ENCODE data around the gene RPL37A.

RPL37A gene

DNA sequence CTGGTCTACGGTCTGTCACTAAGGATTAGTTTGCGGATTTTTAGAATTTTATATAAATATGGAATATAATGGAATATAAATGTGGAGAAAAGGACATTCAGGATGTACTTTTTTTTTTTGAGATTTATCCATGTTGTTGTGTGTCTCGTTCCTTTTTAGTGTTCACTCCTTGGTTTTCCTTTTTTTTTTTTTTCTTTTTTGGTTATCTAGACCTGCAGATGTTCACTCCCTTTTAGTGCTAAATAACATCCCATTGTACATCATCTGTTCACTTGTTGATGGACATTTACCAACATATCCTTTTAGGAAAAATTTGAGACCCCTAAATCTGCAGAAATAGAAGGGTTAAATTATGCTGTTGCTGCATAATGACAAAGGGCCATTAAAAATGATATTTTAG, 25.5 kb upstream of the RPL37A start:
- Histone ChIP-seq H3F3A (ENCODE audit: insufficient read depth) (no peaks in the 10 kb centered on the region), H3K27ac (ENCODE audit: low read depth, low read length) (no peak overlapping the region), H3K9ac (ENCODE audit: low read length) (no peak overlapping the region), H3K9me3 (ENCODE audit: insufficient read depth, low read length) (no peaks in the 10 kb centered on the region), H3K27me3 (ENCODE audit: low read length) (no peaks in the 10 kb centered on the region), H3K36me3 (ENCODE audit: low read length) (peaks cover 4% of the 10 kb centered on the region; the same call in 1 of the 2 replicates), H3K4me3 (ENCODE audit: insufficient read depth, low read length, poor library complexity, severe bottlenecking) (no peak overlapping the region), H4K20me1 (ENCODE audit: low read depth, low read length) (no peaks in the 10 kb centered on the region), H3K4me2 (ENCODE audit: low read depth, low read length, poor library complexity, severe bottlenecking) (no peak overlapping the region), H3K79me2 (ENCODE audit: insufficient read depth, low read length) (no peaks in the 10 kb centered on the region), H2AFZ (ENCODE audit: low read depth, low read length, severe bottlenecking) (no peak overlapping the region), H3K9me2 (replicated peaks; ENCODE audit: insufficient read depth, low read length) (no peaks in the 10 kb centered on the region)
- no peak for TF ChIP-seq EZH2phosphoT487 (conservative IDR thresholded peaks at IDR 0.05; ENCODE audit: low read length)
- TF ChIP-seq, protein P1, sequence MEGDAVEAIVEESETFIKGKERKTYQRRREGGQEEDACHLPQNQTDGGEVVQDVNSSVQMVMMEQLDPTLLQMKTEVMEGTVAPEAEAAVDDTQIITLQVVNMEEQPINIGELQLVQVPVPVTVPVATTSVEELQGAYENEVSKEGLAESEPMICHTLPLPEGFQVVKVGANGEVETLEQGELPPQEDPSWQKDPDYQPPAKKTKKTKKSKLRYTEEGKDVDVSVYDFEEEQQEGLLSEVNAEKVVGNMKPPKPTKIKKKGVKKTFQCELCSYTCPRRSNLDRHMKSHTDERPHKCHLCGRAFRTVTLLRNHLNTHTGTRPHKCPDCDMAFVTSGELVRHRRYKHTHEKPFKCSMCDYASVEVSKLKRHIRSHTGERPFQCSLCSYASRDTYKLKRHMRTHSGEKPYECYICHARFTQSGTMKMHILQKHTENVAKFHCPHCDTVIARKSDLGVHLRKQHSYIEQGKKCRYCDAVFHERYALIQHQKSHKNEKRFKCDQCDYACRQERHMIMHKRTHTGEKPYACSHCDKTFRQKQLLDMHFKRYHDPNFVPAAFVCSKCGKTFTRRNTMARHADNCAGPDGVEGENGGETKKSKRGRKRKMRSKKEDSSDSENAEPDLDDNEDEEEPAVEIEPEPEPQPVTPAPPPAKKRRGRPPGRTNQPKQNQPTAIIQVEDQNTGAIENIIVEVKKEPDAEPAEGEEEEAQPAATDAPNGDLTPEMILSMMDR (IDR thresholded peaks at IDR 0.05; ENCODE audit: insufficient read depth, low read length, poor library complexity, severe bottlenecking) = no peak

DNA sequence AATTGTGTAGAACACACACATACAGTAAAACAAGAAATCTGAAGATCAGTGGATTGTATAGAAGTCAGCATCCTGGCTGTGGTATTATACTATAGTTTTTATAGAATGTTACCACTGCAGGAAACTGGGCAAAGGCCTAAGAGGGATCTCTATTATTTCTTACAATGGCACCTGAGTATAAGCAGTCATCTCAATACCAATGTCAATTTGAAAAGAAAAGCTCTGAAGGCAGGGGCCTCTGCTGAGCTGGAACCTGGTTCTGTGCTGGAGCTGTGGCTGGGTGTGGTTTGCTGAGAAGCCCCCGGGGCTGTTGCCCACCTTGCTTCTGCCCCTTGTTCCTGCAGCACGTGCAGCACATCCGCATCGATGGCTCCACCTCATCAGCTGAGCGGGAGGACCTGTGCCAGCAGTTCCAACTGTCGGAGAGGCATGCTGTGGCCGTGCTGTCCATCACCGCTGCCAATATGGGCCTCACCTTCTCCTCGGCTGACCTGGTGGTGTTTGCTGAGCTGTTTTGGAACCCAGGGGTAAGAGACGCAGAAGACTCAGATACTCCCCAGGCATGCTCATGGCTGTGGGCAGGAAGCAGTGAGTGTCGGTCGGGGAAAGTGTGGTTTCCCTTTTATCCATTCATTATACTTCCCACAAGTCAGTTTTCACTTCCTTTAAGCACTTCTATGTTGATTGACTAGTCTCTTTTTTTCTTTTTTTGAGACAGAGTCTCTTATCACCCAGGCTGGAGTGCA, 23.5 kb upstream of the RPL37A start:
- no peaks in the 10 kb centered on the region for H3K36me3 ChIP-seq (ENCODE audit: low read length)
- no peak overlapping the region for H2AFZ ChIP-seq (ENCODE audit: low read depth, low read length, severe bottlenecking)
- no peak overlapping the region for H3K4me2 ChIP-seq (ENCODE audit: low read depth, low read length, poor library complexity, severe bottlenecking)
- H3K27ac ChIP-seq (ENCODE audit: low read depth, low read length) = no peak overlapping the region
- no peaks in the 10 kb centered on the region for H3K9me2 ChIP-seq (replicated peaks; ENCODE audit: insufficient read depth, low read length)
- H3K4me3 ChIP-seq (ENCODE audit: insufficient read depth, low read length, poor library complexity, severe bottlenecking) = no peak overlapping the region
- H3K9me3 ChIP-seq (ENCODE audit: insufficient read depth, low read length) = no peaks in the 10 kb centered on the region
- H3K9ac ChIP-seq (ENCODE audit: low read length) = no peak overlapping the region
- no peaks in the 10 kb centered on the region for H4K20me1 ChIP-seq (ENCODE audit: low read depth, low read length)
- no peaks in the 10 kb centered on the region for H3K27me3 ChIP-seq (ENCODE audit: low read length)
- no peak for TF ChIP-seq EZH2phosphoT487 (conservative IDR thresholded peaks at IDR 0.05; ENCODE audit: low read length)
- TF ChIP-seq, protein P1 (IDR thresholded peaks at IDR 0.05; ENCODE audit: insufficient read depth, low read length, poor library complexity, severe bottlenecking) = no peak
- H3F3A ChIP-seq (ENCODE audit: insufficient read depth) = no peaks in the 10 kb centered on the region
- H3K79me2 ChIP-seq (ENCODE audit: insufficient read depth, low read length) = no peaks in the 10 kb centered on the region

DNA sequence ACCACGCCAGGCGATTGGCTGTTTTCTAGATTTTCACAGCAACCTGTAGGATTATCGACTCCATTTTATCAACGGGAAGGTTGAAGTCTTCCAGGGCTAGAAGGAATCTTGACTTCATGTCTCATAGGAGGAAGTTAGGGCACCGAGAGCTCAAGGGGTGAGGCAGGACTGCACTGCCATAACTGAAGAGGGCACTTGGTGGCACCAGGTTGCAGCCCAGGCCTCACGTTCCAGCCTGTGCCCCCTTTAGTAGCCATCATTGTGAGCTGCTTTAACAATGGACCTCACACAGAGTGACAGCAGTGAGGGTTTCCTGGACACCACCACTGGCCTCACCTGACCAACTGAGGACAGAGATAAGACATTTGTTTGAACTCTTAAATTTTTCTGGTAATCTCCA, 22.9 kb upstream of the RPL37A start:
- Histone ChIP-seq H3K9me3 (ENCODE audit: insufficient read depth, low read length) (no peaks in the 10 kb centered on the region), H3K9ac (ENCODE audit: low read length) (no peak overlapping the region), H4K20me1 (ENCODE audit: low read depth, low read length) (no peaks in the 10 kb centered on the region), H3K4me2 (ENCODE audit: low read depth, low read length, poor library complexity, severe bottlenecking) (no peak overlapping the region), H3K79me2 (ENCODE audit: insufficient read depth, low read length) (no peaks in the 10 kb centered on the region), H3F3A (ENCODE audit: insufficient read depth) (no peaks in the 10 kb centered on the region), H3K27ac (ENCODE audit: low read depth, low read length) (no peak overlapping the region), H3K4me3 (ENCODE audit: insufficient read depth, low read length, poor library complexity, severe bottlenecking) (no peak overlapping the region), H2AFZ (ENCODE audit: low read depth, low read length, severe bottlenecking) (no peak overlapping the region), H3K36me3 (ENCODE audit: low read length) (no peaks in the 10 kb centered on the region), H3K27me3 (ENCODE audit: low read length) (no peaks in the 10 kb centered on the region), H3K9me2 (replicated peaks; ENCODE audit: insufficient read depth, low read length) (no peaks in the 10 kb centered on the region)
- no peak for TF ChIP-seq EZH2phosphoT487 (conservative IDR thresholded peaks at IDR 0.05; ENCODE audit: low read length)
- TF ChIP-seq, protein P1 (IDR thresholded peaks at IDR 0.05; ENCODE audit: insufficient read depth, low read length, poor library complexity, severe bottlenecking) = no peak
